ENCODE results near the gene CALML3.

DNA sequence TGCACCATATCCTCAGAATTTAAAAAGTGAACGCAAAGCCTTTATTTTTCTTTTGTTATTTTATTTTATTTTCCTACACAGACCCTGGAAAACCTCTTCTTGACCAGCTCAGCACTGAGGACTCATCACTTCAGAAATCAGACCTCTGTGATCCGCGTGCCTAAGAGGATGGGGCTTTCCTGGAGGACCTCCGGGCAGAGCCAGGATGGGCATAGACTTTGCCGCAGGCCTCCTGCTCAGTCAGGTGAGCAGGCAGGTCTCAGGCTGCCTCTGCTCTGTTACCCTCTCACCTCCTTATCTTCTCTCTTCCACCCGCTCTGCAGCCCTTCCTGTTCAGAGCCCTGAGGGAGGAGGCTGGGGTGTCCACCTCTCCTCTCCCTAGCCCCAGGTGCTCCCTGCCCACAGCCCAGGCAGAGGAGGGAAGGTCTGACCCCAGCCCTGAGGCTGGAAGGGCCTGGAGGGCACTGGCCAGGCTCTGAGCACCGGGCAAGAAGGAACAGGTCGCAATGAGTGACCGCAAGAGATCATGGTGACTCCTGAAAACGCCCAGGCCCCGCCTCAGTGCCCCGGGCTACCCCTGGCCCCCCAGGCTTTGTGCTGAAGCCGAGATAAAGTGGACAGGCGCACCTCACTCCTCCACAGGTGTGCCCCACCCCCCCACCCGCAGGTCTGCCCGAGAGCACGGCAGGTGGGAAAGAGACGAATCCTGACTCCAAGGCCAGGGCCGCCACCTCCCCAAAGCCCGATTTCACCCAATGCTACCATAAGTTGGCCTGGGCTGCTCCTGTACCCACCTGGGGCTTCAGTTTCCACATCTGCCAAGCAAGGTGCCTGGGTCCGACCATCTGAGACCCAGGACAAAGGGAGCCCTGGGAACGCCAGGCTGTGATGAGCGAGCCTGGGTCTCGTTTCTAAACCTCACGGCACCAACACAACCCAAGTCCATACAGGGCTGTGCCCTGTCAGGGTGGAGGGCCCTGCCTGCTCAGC is 28.2 kb upstream of the CALML3 start:
- TF ChIP-seq POLR2AphosphoS5 (IDR thresholded peaks at IDR 0.05) (no peak), EP300 (conservative IDR thresholded peaks at IDR 0.05; ENCODE audit: poor library complexity, severe bottlenecking) (no peak), EZH2 (IDR thresholded peaks at IDR 0.05; ENCODE audit: borderline replicate concordance, insufficient read depth, low read length, poor library complexity, severe bottlenecking) (no peak), MXI1 (conservative IDR thresholded peaks at IDR 0.05; ENCODE audit: poor library complexity, severe bottlenecking) (no peak), TAF1 (IDR thresholded peaks at IDR 0.05; ENCODE audit: low read depth) (no peak)
- TF ChIP-seq, protein P1, sequence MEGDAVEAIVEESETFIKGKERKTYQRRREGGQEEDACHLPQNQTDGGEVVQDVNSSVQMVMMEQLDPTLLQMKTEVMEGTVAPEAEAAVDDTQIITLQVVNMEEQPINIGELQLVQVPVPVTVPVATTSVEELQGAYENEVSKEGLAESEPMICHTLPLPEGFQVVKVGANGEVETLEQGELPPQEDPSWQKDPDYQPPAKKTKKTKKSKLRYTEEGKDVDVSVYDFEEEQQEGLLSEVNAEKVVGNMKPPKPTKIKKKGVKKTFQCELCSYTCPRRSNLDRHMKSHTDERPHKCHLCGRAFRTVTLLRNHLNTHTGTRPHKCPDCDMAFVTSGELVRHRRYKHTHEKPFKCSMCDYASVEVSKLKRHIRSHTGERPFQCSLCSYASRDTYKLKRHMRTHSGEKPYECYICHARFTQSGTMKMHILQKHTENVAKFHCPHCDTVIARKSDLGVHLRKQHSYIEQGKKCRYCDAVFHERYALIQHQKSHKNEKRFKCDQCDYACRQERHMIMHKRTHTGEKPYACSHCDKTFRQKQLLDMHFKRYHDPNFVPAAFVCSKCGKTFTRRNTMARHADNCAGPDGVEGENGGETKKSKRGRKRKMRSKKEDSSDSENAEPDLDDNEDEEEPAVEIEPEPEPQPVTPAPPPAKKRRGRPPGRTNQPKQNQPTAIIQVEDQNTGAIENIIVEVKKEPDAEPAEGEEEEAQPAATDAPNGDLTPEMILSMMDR (IDR thresholded peaks at IDR 0.05; ENCODE audit: poor library complexity, severe bottlenecking) = no peak
- TF ChIP-seq, protein P2, sequence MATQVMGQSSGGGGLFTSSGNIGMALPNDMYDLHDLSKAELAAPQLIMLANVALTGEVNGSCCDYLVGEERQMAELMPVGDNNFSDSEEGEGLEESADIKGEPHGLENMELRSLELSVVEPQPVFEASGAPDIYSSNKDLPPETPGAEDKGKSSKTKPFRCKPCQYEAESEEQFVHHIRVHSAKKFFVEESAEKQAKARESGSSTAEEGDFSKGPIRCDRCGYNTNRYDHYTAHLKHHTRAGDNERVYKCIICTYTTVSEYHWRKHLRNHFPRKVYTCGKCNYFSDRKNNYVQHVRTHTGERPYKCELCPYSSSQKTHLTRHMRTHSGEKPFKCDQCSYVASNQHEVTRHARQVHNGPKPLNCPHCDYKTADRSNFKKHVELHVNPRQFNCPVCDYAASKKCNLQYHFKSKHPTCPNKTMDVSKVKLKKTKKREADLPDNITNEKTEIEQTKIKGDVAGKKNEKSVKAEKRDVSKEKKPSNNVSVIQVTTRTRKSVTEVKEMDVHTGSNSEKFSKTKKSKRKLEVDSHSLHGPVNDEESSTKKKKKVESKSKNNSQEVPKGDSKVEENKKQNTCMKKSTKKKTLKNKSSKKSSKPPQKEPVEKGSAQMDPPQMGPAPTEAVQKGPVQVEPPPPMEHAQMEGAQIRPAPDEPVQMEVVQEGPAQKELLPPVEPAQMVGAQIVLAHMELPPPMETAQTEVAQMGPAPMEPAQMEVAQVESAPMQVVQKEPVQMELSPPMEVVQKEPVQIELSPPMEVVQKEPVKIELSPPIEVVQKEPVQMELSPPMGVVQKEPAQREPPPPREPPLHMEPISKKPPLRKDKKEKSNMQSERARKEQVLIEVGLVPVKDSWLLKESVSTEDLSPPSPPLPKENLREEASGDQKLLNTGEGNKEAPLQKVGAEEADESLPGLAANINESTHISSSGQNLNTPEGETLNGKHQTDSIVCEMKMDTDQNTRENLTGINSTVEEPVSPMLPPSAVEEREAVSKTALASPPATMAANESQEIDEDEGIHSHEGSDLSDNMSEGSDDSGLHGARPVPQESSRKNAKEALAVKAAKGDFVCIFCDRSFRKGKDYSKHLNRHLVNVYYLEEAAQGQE (IDR thresholded peaks at IDR 0.05; ENCODE audit: borderline replicate concordance) = no peak

Data from neural cell (in vitro differentiated cells).